Measurements from ENCODE around the gene CDYL. TPM values are rescaled to one million over a fixed set of nuclear protein-coding genes. Genes with fewer than 3 reads are reported as not detected.

Gene CDYL
- total and polyA plus RNA-seq, 11 donors, result 4.3 to 45.2 (median 30.6) TPM

DNA sequence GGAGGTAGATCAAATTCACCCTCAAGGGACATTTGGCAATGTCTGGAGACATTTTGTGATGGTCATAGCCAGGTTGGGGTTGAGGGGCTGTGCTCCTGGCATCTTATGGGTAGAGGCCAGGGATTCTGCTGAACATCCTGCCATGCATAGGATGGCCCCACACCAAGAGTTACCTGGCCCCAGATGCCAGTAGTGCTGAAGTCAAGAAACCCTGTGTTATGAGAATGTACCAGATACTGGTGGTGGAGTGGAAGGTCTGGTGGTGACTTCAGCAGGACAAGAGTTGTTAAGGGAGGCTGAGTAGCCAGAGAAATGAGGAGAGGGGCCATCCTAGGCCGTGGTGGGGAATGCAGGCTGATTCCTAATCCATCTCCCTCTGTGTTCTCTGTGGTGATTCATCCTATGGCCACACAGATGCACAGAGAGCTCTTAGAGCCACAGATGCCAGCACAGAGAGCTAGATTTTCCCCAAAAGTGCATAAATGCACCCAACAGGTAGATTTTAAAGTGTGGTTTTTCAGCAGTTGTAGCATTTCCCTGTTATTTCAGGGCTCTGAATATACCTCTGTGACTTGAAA, 43.6 kb downstream of the CDYL start:
- peaks cover 0 to 2% (median 0%) of the 10 kb centered on the region in 12 donors for H3K4me1 ChIP-seq

DNA sequence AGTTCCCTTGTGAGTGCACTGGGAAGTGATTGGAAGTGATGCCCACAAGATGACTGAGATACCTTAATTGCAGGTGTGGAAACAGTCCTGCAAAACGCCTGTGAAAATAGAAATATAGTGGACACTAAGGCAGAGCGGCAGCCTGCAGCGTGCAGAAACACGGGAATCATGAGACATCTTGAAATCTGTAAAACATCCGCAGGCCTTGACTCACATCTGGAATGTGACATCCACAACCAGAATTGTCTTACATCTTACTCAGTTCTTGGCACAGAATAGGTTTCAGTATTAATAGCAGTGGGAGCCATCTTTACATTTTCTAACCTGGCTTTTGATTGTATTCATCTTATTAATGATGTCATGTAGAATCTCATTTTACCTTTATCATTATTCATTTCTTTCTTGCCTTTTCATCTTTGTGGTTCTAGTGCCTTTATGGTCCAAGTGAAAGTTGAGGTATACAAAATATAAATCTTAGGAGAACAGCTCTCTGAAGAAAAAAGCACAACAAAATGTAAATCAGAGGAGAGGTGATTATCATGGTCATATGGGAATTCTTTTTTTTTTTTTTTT, 44.6 kb downstream of the CDYL start:
- TF ChIP-seq, protein P1, sequence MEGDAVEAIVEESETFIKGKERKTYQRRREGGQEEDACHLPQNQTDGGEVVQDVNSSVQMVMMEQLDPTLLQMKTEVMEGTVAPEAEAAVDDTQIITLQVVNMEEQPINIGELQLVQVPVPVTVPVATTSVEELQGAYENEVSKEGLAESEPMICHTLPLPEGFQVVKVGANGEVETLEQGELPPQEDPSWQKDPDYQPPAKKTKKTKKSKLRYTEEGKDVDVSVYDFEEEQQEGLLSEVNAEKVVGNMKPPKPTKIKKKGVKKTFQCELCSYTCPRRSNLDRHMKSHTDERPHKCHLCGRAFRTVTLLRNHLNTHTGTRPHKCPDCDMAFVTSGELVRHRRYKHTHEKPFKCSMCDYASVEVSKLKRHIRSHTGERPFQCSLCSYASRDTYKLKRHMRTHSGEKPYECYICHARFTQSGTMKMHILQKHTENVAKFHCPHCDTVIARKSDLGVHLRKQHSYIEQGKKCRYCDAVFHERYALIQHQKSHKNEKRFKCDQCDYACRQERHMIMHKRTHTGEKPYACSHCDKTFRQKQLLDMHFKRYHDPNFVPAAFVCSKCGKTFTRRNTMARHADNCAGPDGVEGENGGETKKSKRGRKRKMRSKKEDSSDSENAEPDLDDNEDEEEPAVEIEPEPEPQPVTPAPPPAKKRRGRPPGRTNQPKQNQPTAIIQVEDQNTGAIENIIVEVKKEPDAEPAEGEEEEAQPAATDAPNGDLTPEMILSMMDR (IDR thresholded peaks at IDR 0.05), result no peak
- no peak for TF ChIP-seq POLR2A (IDR thresholded peaks at IDR 0.05)
- Histone ChIP-seq H3K4me1 (peaks cover 0 to 2% (median 0%) of the 10 kb centered on the region in 12 donors), H3K4me3 (no peak overlapping the region), H3K27me3 (no peaks in the 10 kb centered on the region), H3K27ac (no peak overlapping the region), H3K36me3 (no peaks in the 10 kb centered on the region), H3K9me3 (peaks cover 0 to 14% (median 0%) of the 10 kb centered on the region in 12 donors)
- WGBS, 4 donors, result 91 to 93% (median 92%) methylated on average over 5 of the region's 5 CpGs
- DNase-seq, result no peak
- no peak for ATAC-seq
- intact Hi-C loops (cut with DNase I), result no loop called here

More for the DNA sequence above, 43.6 kb downstream of the CDYL start:
- no peaks in the 10 kb centered on the region for H3K27me3 ChIP-seq
- H3K4me3 ChIP-seq, result no peak overlapping the region
- 69 to 88% (median 87%) methylated on average over 1 of the region's 1 CpG for WGBS, 4 donors
- ATAC-seq, result no peak
- no peak for DNase-seq
- intact Hi-C loops (cut with DNase I), result no loop called here
- H3K27ac ChIP-seq, result no peak overlapping the region
- no peak for TF ChIP-seq POLR2A (IDR thresholded peaks at IDR 0.05)
- TF ChIP-seq, protein P1 (IDR thresholded peaks at IDR 0.05), result no peak
- no peaks in the 10 kb centered on the region for H3K36me3 ChIP-seq
- H3K9me3 ChIP-seq, result peaks cover 0 to 4% (median 0%) of the 10 kb centered on the region in 12 donors

GRCh38 chr6:4822476-4822875, 46.3 kb downstream of the CDYL start:
- Histone ChIP-seq H3K4me3 (no peak overlapping the region), H3K27me3 (no peaks in the 10 kb centered on the region), H3K4me1 (no peaks in the 10 kb centered on the region), H3K36me3 (no peaks in the 10 kb centered on the region), H3K9me3 (peaks cover 0 to 31% (median 11%) of the 10 kb centered on the region in 12 donors), H3K27ac (no peak overlapping the region)
- 92 to 97% (median 96%) methylated on average over 1 of the region's 1 CpG for WGBS, 4 donors
- DNase-seq, result no peak
- TF ChIP-seq POLR2A (IDR thresholded peaks at IDR 0.05), result no peak
- TF ChIP-seq, protein P1 (IDR thresholded peaks at IDR 0.05), result no peak
- ATAC-seq, result no peak
- intact Hi-C loops (cut with DNase I), result no loop called here

GRCh38 chr6:4828187-4828698, 52.0 kb downstream of the CDYL start:
- H3K4me1 ChIP-seq, result no peaks in the 10 kb centered on the region
- no peaks in the 10 kb centered on the region for H3K27me3 ChIP-seq
- WGBS, 4 donors, result 92 to 99% (median 98%) methylated on average over 3 of the region's 3 CpGs
- TF ChIP-seq, protein P1 (IDR thresholded peaks at IDR 0.05), result no peak
- no peak for TF ChIP-seq POLR2A (IDR thresholded peaks at IDR 0.05)
- DNase-seq (no peak), ATAC-seq (no peak)
- peaks cover 0 to 71% (median 37%) of the 10 kb centered on the region in 12 donors for H3K9me3 ChIP-seq
- H3K27ac ChIP-seq, result no peak overlapping the region
- no peaks in the 10 kb centered on the region for H3K36me3 ChIP-seq
- H3K4me3 ChIP-seq, result no peak overlapping the region
- intact Hi-C loops (cut with DNase I), result no loop called here

All from heart left ventricle (tissue), 16 donors.